ENCODE results near the gene FBXL13.
"Not testable (repeated sequence)": the region's sequence is repeated elsewhere in the genome, so short reads cannot be mapped to it uniquely, and the experiment has no call there.

Gene FBXL13

GRCh38 chr7:102817616-102818573 lies 256.7 kb downstream of the FBXL13 start:
- no peak for DNase-seq (ENCODE audit: low spot score)

- peak; percentile 61 for DNase-seq (ENCODE audit: low spot score)
Observed at GRCh38 chr7:102814025-102814471, 260.5 kb downstream of the FBXL13 start.

GRCh38 chr7:102813191-102814024 lies 261.2 kb downstream of the FBXL13 start:
- no peak for DNase-seq (ENCODE audit: low spot score)

- DNase-seq (ENCODE audit: low spot score), result no peak
Observed at GRCh38 chr7:102811942-102812678, 262.5 kb downstream of the FBXL13 start.

- no peak for DNase-seq (ENCODE audit: low spot score)
Observed at GRCh38 chr7:102810916-102811315, 263.7 kb downstream of the FBXL13 start.

- DNase-seq (ENCODE audit: low spot score), result no peak
Observed at GRCh38 chr7:102806613-102807012, 268.0 kb downstream of the FBXL13 start.

GRCh38 chr7:102795987-102796595 lies 278.5 kb downstream of the FBXL13 start:
- not testable (repeated sequence) for DNase-seq (ENCODE audit: low spot score)

- DNase-seq (ENCODE audit: low spot score), result not testable (repeated sequence)
Observed at GRCh38 chr7:102794567-102794966, 280.0 kb downstream of the FBXL13 start.

GRCh38 chr7:102791831-102792230 lies 282.8 kb downstream of the FBXL13 start:
- DNase-seq (ENCODE audit: low spot score), result not testable (repeated sequence)

GRCh38 chr7:102791367-102791766 lies 283.2 kb downstream of the FBXL13 start:
- not testable (repeated sequence) for DNase-seq (ENCODE audit: low spot score)

- not testable (repeated sequence) for DNase-seq (ENCODE audit: low spot score)
Observed at GRCh38 chr7:102790364-102791100, 284.1 kb downstream of the FBXL13 start.

- DNase-seq (ENCODE audit: low spot score), result not testable (repeated sequence)
Observed at GRCh38 chr7:102788770-102789169, 285.8 kb downstream of the FBXL13 start.

- not testable (repeated sequence) for DNase-seq (ENCODE audit: low spot score)
Observed at GRCh38 chr7:102780926-102781325, 293.7 kb downstream of the FBXL13 start.

GRCh38 chr7:102778663-102779062 lies 295.9 kb downstream of the FBXL13 start:
- DNase-seq (ENCODE audit: low spot score), result not testable (repeated sequence)

GRCh38 chr7:102776217-102776616 lies 298.4 kb downstream of the FBXL13 start:
- DNase-seq (ENCODE audit: low spot score), result not testable (repeated sequence)

- DNase-seq (ENCODE audit: low spot score), result not testable (repeated sequence)
Observed at GRCh38 chr7:102770467-102770866, 304.1 kb downstream of the FBXL13 start.

- not testable (repeated sequence) for DNase-seq (ENCODE audit: low spot score)
Observed at GRCh38 chr7:102769657-102770192, 304.9 kb downstream of the FBXL13 start.

GRCh38 chr7:102763295-102763905 lies 311.2 kb downstream of the FBXL13 start:
- DNase-seq (ENCODE audit: low spot score), result not testable (repeated sequence)

All from activated CD4-positive, alpha-beta T cell treated with anti-CD3 and anti-CD28 coated beads, Interleukin-2, Interleukin-4, amounts not matched to agents 100 ng/mL and 50 ng/mL, durations not matched to agents 16 hours and 8 hours (primary cell).